NCI-H2227 (cell line): ENCODE results near the gene POLA2.
"Not testable (repeated sequence)": the region's sequence is repeated elsewhere in the genome, so short reads cannot be mapped to it uniquely, and the experiment has no call there.

Experiments
- DNase-seq: peaks from one replicate; lab custom pipeline; 2025; ENCODE audit not compliant: unreplicated experiment; lab: John Stamatoyannopoulos, UW

Gene POLA2

DNA sequence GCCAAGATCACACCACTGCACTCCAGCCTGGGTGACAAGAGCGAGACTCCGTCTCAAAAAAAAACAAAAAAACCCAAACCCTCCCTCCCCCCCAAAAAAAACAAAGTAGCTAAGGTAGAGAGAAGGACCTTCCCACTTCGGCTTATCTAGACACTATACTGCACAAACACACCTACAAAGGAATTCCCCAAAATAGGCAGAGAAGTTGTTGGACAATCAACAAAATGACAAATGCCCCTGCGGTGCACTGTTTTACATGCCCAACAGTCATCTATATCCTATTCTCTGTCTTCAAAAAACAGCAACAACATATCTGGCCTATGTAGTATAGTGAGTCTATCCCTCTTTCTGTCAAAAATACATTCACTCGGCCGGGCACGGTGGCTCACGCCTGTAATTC is 65.3 kb downstream of the POLA2 start:
- no peak for DNase-seq

GRCh38 chr11:65329478-65329877 is 67.7 kb downstream of the POLA2 start:
- DNase-seq, result no peak

GRCh38 chr11:65329944-65330403 is 68.2 kb downstream of the POLA2 start:
- peak; percentile 96 for DNase-seq

GRCh38 chr11:65330544-65330943 is 68.8 kb downstream of the POLA2 start:
- no peak for DNase-seq

GRCh38 chr11:65332591-65332990 is 70.8 kb downstream of the POLA2 start:
- DNase-seq, result not testable (repeated sequence)

DNA sequence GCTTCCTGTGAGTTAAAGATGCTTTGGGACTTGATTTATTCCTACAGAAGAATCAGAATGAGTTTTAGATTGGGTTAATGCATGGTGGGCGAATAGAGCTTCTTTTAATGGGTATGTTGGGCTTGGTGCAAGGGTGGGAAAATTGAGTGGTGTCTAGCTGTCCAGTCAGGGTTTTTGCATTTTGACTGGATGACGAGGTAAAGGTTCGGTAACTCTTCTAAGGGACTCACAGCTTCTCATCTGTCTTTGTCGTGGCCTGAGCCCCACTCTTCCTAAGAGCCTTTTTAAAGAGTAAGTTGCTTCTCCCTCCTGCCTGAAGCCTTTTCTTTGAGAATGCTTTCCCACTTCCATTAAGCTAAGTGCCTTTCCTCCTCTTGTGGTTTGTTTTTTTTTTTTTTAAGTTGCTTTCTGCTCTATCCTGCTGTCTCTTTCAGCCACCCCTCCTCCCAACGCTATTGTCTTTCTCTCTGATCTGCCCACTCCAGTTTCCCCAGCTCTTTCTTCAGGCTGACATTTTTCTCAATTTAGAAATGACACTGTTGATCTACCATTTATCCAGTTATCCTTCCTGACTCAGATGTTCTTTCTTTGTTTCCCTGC is 73.0 kb downstream of the POLA2 start:
- DNase-seq, result peak; percentile 33

- no peak for DNase-seq
Measured at GRCh38 chr11:65338676-65339075, 76.9 kb downstream of the POLA2 start.

GRCh38 chr11:65340226-65340625 is 78.5 kb downstream of the POLA2 start:
- no peak for DNase-seq

DNA sequence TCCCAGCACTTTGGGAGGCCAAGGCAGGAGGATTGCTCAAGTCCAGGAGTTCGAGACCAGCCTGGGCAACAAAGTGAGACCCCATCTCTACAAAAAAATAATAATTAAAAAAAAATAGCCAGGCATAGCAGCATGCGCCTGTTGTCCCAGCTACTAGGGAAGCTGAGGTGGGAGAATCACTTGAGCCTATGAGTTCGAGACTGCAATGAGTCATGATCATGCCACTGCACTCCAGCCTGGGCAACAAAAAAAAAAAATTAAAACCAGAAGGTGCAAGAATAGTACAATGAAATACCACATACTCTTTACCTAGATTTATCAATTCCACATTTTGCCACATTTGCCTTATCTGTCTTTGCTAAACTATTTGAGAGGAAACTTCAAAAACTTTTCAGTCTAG is 80.1 kb downstream of the POLA2 start:
- no peak for DNase-seq
